GM12878 (cell line): ENCODE measurements around the gene MRPS35. TPM values are rescaled to one million over a fixed set of nuclear protein-coding genes. Genes with fewer than 3 reads are reported as not detected.

Experiments used
- ATAC-seq: fragments of 200-7000 bp; cut with Tn5 transposase; 3 replicates; pipeline ENCODE4 v1.9.1; 2020; ENCODE audit warnings: mild to moderate bottlenecking, moderate library complexity
- BruUV-seq: library from RNA; stranded (reverse); fragments of 400-500 nt; replicated peaks from 2 replicates; lab custom pipeline; 2021; lab: Mats Ljungman, UMichigan
- CTCF ChIA-PET: fragments of 300-600 bp; sonication (Branson Sonifier 250); formaldehyde crosslinking; extraction: SDS; loops from one replicate; lab custom pipeline; 2021; ENCODE audit warnings: inconsistent platforms; lab: Yijun Ruan, JAX
- POLR2A ChIA-PET: fragments of 350-600 bp; formaldehyde crosslinking; extraction: SDS; loops from one replicate; lab custom pipeline; 2021; ENCODE audit warnings: inconsistent platforms; lab: Charles Lee
- RAD21 ChIA-PET: fragments of 300-600 bp; sonication (Branson Sonifier 250); formaldehyde crosslinking; loops from one replicate; lab custom pipeline; 2023; ENCODE audit warnings: antibody characterized with exemption; ENCODE audit not compliant: unreplicated experiment; lab: Charles Lee
- SMC1A ChIA-PET: fragments of 300-600 bp; sonication (Branson Sonifier 250); formaldehyde crosslinking; loops from one replicate; lab custom pipeline; 2023; ENCODE audit not compliant: unreplicated experiment, uncharacterized antibody; lab: Charles Lee
- DNase-seq: peaks from one replicate; pipeline ENCODE4 v3.0.0-alpha.2; 2011; ENCODE audit warnings: low read depth, low spot score
- FAIRE-seq: peaks from 3 replicates; lab custom pipeline; 2011; peaks lifted over from hg19 to GRCh38; lab: Jason Lieb, UNC
- H2AFZ ChIP-seq: 2 replicates; pipeline ENCODE4 v1.6.0; 2011; ENCODE audit warnings: low read depth, low read length, control low read depth; ENCODE audit not compliant: control insufficient read depth
- H3K27ac ChIP-seq: 2 replicates; pipeline ENCODE4 v1.5.1; 2011; ENCODE audit warnings: control low read depth; ENCODE audit not compliant: control insufficient read depth, insufficient read depth
- H3K27me3 ChIP-seq, 2 experiments: replicated peaks in 1 of 2; 2 replicates each; pipeline versions ENCODE4 v1.6.0 to v1.6.1; 2011; ENCODE audit warnings: low read length in 1 of 2; ENCODE audit not compliant: control insufficient read depth in 2 of 2, insufficient read depth in 2 of 2
- H3K36me3 ChIP-seq, 2 experiments: 2 replicates each; pipeline ENCODE4 v1.5.1; 2011; ENCODE audit warnings: low read length in 1 of 2; ENCODE audit not compliant: control insufficient read depth in 2 of 2, insufficient read depth in 2 of 2
- H3K4me1 ChIP-seq: 2 replicates; pipeline ENCODE4 v1.6.1; 2011; ENCODE audit warnings: mild to moderate bottlenecking, low read length, moderate library complexity, mixed read lengths; ENCODE audit not compliant: control insufficient read depth, insufficient read depth
- H3K4me2 ChIP-seq: 2 replicates; pipeline ENCODE4 v1.6.0; 2011; ENCODE audit warnings: control low read depth; ENCODE audit not compliant: control insufficient read depth, insufficient read depth
- H3K4me3 ChIP-seq: fragments of 200-600 bp; sonication (generic); 2 replicates; pipeline ENCODE4 v1.5.1; 2016
- H3K79me2 ChIP-seq: 2 replicates; pipeline ENCODE4 v1.6.0; 2011; ENCODE audit warnings: low read length; ENCODE audit not compliant: control insufficient read depth, insufficient read depth
- H3K9ac ChIP-seq: 2 replicates; pipeline ENCODE4 v1.8.0; 2011; ENCODE audit warnings: low read length, control low read depth, mixed read lengths; ENCODE audit not compliant: control insufficient read depth, insufficient read depth
- H3K9me3 ChIP-seq: replicated peaks from 3 replicates; pipeline ENCODE4 v1.5.1; 2011; ENCODE audit warnings: mild to moderate bottlenecking, low read length; ENCODE audit not compliant: control insufficient read depth, insufficient read depth
- H4K20me1 ChIP-seq: 2 replicates; pipeline ENCODE4 v1.6.0; 2011; ENCODE audit not compliant: control insufficient read depth, insufficient read depth
- BMI1 ChIP-seq: fragments of 450-650 bp; IDR thresholded peaks from 2 replicates; pipeline ENCODE4 v1.6.1; 2016; ENCODE audit warnings: mild to moderate bottlenecking, moderate library complexity, borderline replicate concordance
- CEBPZ ChIP-seq: fragments of 150-350 bp; IDR thresholded peaks from 2 replicates; pipeline ENCODE4 v1.6.1; 2016; ENCODE audit warnings: low read depth, low read length
- CUX1 ChIP-seq: IDR thresholded peaks from 2 replicates; pipeline ENCODE4 v1.6.1; 2012; ENCODE audit warnings: improper control_type of control experiment, low read depth, low read length; ENCODE audit not compliant: insufficient replicate concordance
- KDM1A ChIP-seq: fragments of 200-600 bp; sonication (generic); IDR thresholded peaks from 2 replicates; pipeline ENCODE4 v1.6.1; 2016; ENCODE audit warnings: borderline replicate concordance
- NR2C2 ChIP-seq: IDR thresholded peaks from 2 replicates; pipeline ENCODE4 v1.6.1; 2011; ENCODE audit warnings: borderline replicate concordance, low read depth; ENCODE audit not compliant: control insufficient read depth, insufficient read length
- PBX3 ChIP-seq: IDR thresholded peaks from 2 replicates; pipeline ENCODE4 v1.6.1; 2011; ENCODE audit warnings: mild to moderate bottlenecking, low read depth, low read length, moderate library complexity; ENCODE audit not compliant: insufficient replicate concordance
- PML ChIP-seq: IDR thresholded peaks from 2 replicates; pipeline ENCODE4 v1.6.1; 2012; ENCODE audit warnings: low read length, inconsistent platforms
- TCF3 ChIP-seq: IDR thresholded peaks from 2 replicates; pipeline ENCODE4 v1.6.1; 2012; ENCODE audit warnings: low read depth, mild to moderate bottlenecking, low read length, borderline replicate concordance; ENCODE audit not compliant: insufficient read depth
- ZNF384 ChIP-seq: IDR thresholded peaks from 2 replicates; pipeline ENCODE4 v1.6.1; 2012; ENCODE audit warnings: low read depth, mild to moderate bottlenecking, low read length, improper control_type of control experiment, borderline replicate concordance
- WGBS: methylation state at CpG from one replicate; pipeline ENCODE4 v1.1.6; 2016; ENCODE audit warnings: low lambda C conversion rate; ENCODE audit not compliant: insufficient replicate concordance, insufficient coverage; ENCODE audit errors: missing lambda C conversion rate; 5-methylcytosine and 5-hydroxymethylcytosine counted together
- in situ Hi-C: fragments of 300-500 bp; cut with MboI; formaldehyde crosslinking; loops from 9 replicates; pipeline ENCODE4 v1.14.3; 2018; ENCODE audit warnings: mixed read lengths
- intact Hi-C: fragments of 100-400 bp; cut with micrococcal nuclease; formaldehyde crosslinking; loops from one replicate; pipeline ENCODE4 v1.14.2; 2022; ENCODE audit not compliant: unreplicated experiment
- polyA plus RNA-seq, 11 experiments: library from polyadenylated mRNA; depleted of rRNA in 4 of 11; unstranded in 6 of 11; stranded (reverse) in 5 of 11; fragments of >200 nt; fragmentation: Nextera tagmentation in 4 of 11; fragmentation: Illumina TruSeq in 1 of 11; extraction: Ambion mirVana in 4 of 11; extraction: Trizol in 1 of 11; gene quantifications; 1 replicate in 1 of 11; 2 replicates in 10 of 11; pipeline versions ENCODE4 v1.2.1 to v1.2.3, GENCODE V29; 2011 to 2016; ENCODE audit warnings: inconsistent platforms in 2 of 11, missing spikeins in 2 of 11, low read depth in 1 of 11
- total RNA-seq, 4 experiments: library from RNA; depleted of rRNA in 3 of 4; stranded (reverse); fragments of >200 nt in 3 of 4; fragmentation: Illumina TruSeq in 1 of 4; extraction: Trizol in 1 of 4; gene quantifications; 2 replicates each; pipeline versions ENCODE4 v1.2.1 to v1.2.3, GENCODE V29; 2013 to 2021

The MRPS35 gene
- total and polyA plus RNA-seq, 10 of the 15 experiments (the other 5 are each of a cell fraction or from before 2014, with no cell fraction given), result 45.7 to 111 (median 67.1) TPM

- CTCF ChIA-PET, result interaction anchor here (1.0 to 2.0 kb wide), 2 partner anchors 24 to 271 kb away, joined by 4 to 8 read pairs; no protein-coding TSS in a partner anchor
- Histone ChIP-seq H3K27me3 (no peaks in the 10 kb centered on the region), H3K4me3 (no peak overlapping the region), H3K36me3 (no peaks in the 10 kb centered on the region), H3K27ac (no peak overlapping the region), H3K4me2 (no peak overlapping the region), H3K9ac (no peak overlapping the region), H2AFZ (no peak overlapping the region), H3K4me1 (no peaks in the 10 kb centered on the region), H4K20me1 (no peaks in the 10 kb centered on the region), H3K79me2 (peaks cover 16% of the 10 kb centered on the region), H3K9me3 (no peaks in the 10 kb centered on the region)
- no peak for FAIRE-seq
- WGBS, result 48% methylated on average over 2 of the region's 2 CpGs
- no peak for ATAC-seq
- SMC1A ChIA-PET, result interaction anchor here (0.8 kb wide), 1 partner anchor 692 kb away, joined by 7 read pairs; no protein-coding TSS in a partner anchor
- no peak for DNase-seq
- RAD21 ChIA-PET, result interaction anchor here (0.8 to 1.1 kb wide), 2 partner anchors 184 to 272 kb away, joined by 3 read pairs; no protein-coding TSS in a partner anchor
- POLR2A ChIA-PET, result no interaction called here
- intact Hi-C loops (no loop called here), in situ Hi-C loops (no loop called here)
- TF ChIP-seq BMI1, result no peak
- TF ChIP-seq ZNF384, result no peak
- no peak for TF ChIP-seq TCF3
- no peak for TF ChIP-seq PBX3
- no peak for TF ChIP-seq KDM1A
- no peak for TF ChIP-seq NR2C2
- TF ChIP-seq CUX1, result no peak
- no peak for TF ChIP-seq CEBPZ
- no peak for TF ChIP-seq PML
- no TSS peak for BruUV-seq
These were observed 3.4 kb upstream of the MRPS35 start for GRCh38 chr12:27707216-27707615.
